ENCODE measurements around the gene BEST2.
A peak's percentile ranks its signal among the peaks of the same experiment; 100 is the strongest.
"Not testable (repeated sequence)": the region's sequence is repeated elsewhere in the genome, so short reads cannot be mapped to it uniquely, and the experiment has no call there.

Gene BEST2

GRCh38 chr19:12723641-12724426, 27.8 kb upstream of the BEST2 start, which contains the start of gene TNPO2:
Gene TNPO2 (minus strand): TSS chr19:12723932. CDS start chr19:12720977, 2,955 bp downstream.
- Histone ChIP-seq H3K36me3 (replicated peaks; ENCODE audit: insufficient read depth, low read length) (peaks cover 2% of the 10 kb centered on the region), H3K4me2 (ENCODE audit: low read depth, low read length) (peak within 1 kb of the TSS; percentile 91), H3K9ac (ENCODE audit: low read length) (peak within 1 kb of the TSS; percentile 84), H3K27ac (ENCODE audit: low read length) (peak within 1 kb of the TSS; percentile 61), H4K20me1 (ENCODE audit: insufficient read depth, low read length) (no peaks in the 10 kb centered on the region), H3K79me2 (ENCODE audit: low read length) (peaks cover 45% of the 10 kb centered on the region), H2AFZ (ENCODE audit: low read length) (peak within 1 kb of the TSS; percentile 71), H3K4me1 (ENCODE audit: low read length) (peaks cover 3% of the 10 kb centered on the region; the same call in 1 of the 2 replicates), H3K9me2 (replicated peaks; ENCODE audit: insufficient read depth, low read length) (no peaks in the 10 kb centered on the region), H3K4me3 (ENCODE audit: low read length) (peak within 1 kb of the TSS; percentile 84), H3K9me3 (replicated peaks; ENCODE audit: insufficient read depth, low read length) (no peaks in the 10 kb centered on the region), H3K27me3 (replicated peaks; ENCODE audit: insufficient read depth, low read length) (no peaks in the 10 kb centered on the region), H3F3A (ENCODE audit: insufficient read depth, low read length) (peaks cover 17% of the 10 kb centered on the region)
- DNase-seq, result peak; percentile 78
- TF ChIP-seq EZH2 (optimal IDR thresholded peaks at IDR 0.05; ENCODE audit: low read depth, low read length), result no peak
- TF ChIP-seq EZH2phosphoT487 (IDR thresholded peaks at IDR 0.05; ENCODE audit: low read length), result no peak
- no peak for TF ChIP-seq CTCF (IDR thresholded peaks at IDR 0.05; ENCODE audit: low read length)

- H3K4me2 ChIP-seq (ENCODE audit: low read depth, low read length); H3K9ac ChIP-seq (ENCODE audit: low read length); H3K4me1 ChIP-seq (ENCODE audit: low read length); H3K9me3 ChIP-seq (replicated peaks; ENCODE audit: insufficient read depth, low read length); H2AFZ ChIP-seq (ENCODE audit: low read length); H3K27ac ChIP-seq (ENCODE audit: low read length); DNase-seq; H4K20me1 ChIP-seq (ENCODE audit: insufficient read depth, low read length); H3K4me3 ChIP-seq (ENCODE audit: low read length); H3K36me3 ChIP-seq (replicated peaks; ENCODE audit: insufficient read depth, low read length); H3K27me3 ChIP-seq (replicated peaks; ENCODE audit: insufficient read depth, low read length); H3K9me2 ChIP-seq (replicated peaks; ENCODE audit: insufficient read depth, low read length): not testable (repeated sequence)
- peaks cover 19% of the 10 kb centered on the region for H3F3A ChIP-seq (ENCODE audit: insufficient read depth, low read length)
- peaks cover 38% of the 10 kb centered on the region for H3K79me2 ChIP-seq (ENCODE audit: low read length)
These were observed 26.0 kb upstream of the BEST2 start for GRCh38 chr19:12725612-12726011.

GRCh38 chr19:12726988-12727316, 24.6 kb upstream of the BEST2 start:
- Histone ChIP-seq H3K4me2 (ENCODE audit: low read depth, low read length) (no peak overlapping the region), H3F3A (ENCODE audit: insufficient read depth, low read length) (peaks cover 24% of the 10 kb centered on the region), H4K20me1 (ENCODE audit: insufficient read depth, low read length) (peaks cover 12% of the 10 kb centered on the region; the same call in 1 of the 2 replicates), H3K27ac (ENCODE audit: low read length) (no peak overlapping the region), H3K9ac (ENCODE audit: low read length) (no peak overlapping the region), H3K27me3 (replicated peaks; ENCODE audit: insufficient read depth, low read length) (no peaks in the 10 kb centered on the region), H3K4me1 (ENCODE audit: low read length) (peaks cover 3% of the 10 kb centered on the region; the same call in 1 of the 2 replicates), H3K36me3 (replicated peaks; ENCODE audit: insufficient read depth, low read length) (peaks cover 6% of the 10 kb centered on the region), H2AFZ (ENCODE audit: low read length) (no peak overlapping the region), H3K4me3 (ENCODE audit: low read length) (no peak overlapping the region), H3K9me3 (replicated peaks; ENCODE audit: insufficient read depth, low read length) (no peaks in the 10 kb centered on the region), H3K79me2 (ENCODE audit: low read length) (peaks cover 38% of the 10 kb centered on the region), H3K9me2 (replicated peaks; ENCODE audit: insufficient read depth, low read length) (no peaks in the 10 kb centered on the region)
- no peak for TF ChIP-seq EZH2 (optimal IDR thresholded peaks at IDR 0.05; ENCODE audit: low read depth, low read length)
- TF ChIP-seq EZH2phosphoT487 (IDR thresholded peaks at IDR 0.05; ENCODE audit: low read length), result no peak
- TF ChIP-seq CTCF (IDR thresholded peaks at IDR 0.05; ENCODE audit: low read length), result no peak
- DNase-seq, result no peak

All from MM.1S (cell line).